Fibroblast of gingiva (primary cell): ENCODE data around the gene GTPBP1.
A peak's percentile ranks its signal among the peaks of the same experiment; 100 is the strongest.

Experiments used
- DNase-seq: peaks from one replicate; pipeline ENCODE4 v3.0.0-alpha.2; 2011; ENCODE audit warnings: low read depth

The GTPBP1 gene

DNA sequence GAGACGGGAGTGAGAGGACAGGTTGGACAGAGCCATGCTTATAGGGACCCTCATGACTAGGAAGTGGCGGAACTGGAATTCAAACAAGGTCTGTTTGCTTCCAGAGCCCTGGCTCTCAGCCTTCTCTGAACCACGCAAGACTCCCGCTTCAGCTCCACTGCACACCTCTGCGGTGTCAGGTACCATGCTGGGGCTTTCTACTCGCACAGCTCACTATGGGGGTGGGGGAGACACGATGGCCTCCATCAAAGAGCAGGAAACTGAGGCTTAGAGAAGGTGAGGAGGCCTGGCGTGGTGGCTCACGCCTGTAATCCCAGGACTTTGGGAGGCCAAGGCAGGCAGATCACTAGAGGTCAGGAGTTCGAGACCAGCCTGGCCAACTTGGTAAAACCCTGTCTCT lies 35.8 kb downstream of the GTPBP1 start:
- DNase-seq: no peak

DNA sequence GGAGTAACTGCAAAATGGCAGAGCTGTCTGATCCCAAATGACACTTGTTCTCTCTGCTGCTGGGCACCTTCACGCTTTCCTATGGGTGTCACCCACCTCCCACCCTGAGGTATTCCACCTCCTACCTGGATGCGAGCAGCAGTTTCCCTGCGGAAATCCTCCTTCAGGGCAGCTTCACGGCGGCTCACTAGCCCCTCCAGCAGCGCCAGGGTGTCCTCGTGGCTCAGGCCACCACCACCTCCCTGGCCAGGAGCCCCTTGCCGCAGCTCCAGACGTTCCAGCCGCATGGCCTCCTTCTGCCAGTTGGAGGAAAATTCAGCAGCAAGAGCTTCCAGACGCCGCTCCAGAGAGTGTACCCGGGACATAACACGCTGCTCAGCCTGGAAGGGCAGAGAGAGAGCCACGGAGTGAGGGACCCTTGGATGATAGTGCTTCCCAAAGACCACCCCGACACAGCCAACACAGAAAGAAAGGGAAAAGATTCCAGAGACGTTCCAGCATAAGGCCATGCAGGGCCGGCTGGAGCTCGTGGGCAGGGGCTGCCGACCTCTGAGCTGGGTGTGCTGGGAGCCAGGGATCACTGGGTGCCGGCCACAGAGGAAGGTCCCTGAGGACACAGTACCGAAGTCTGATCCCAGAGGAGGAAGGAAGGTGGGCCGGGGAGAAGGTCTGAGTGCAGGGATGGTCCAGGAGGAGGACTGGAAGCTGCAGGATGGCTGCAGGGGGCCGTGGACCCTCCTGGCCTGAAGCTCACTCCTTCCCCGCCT lies 36.6 kb downstream of the GTPBP1 start:
- no peak for DNase-seq

DNA sequence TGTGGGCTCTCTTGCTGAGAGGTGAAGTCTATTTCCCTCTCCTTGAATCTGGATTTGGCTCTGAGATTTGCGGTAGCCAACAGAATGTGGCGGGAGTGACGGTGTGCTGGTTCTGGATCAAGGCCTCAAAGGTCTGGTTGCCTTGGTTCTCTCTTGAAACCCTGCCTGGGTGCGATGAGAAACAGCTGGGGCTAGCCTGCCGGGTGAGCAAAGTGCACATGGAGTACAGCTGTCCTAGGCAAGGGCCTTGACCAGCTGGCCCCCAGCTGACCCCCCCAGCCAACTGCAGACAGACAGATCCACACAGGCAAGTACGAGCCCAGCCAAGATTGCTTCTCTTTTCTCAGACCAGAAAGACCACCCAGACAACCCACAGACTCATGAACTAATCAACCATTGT lies 39.2 kb downstream of the GTPBP1 start:
- DNase-seq: peak; percentile 20

DNA sequence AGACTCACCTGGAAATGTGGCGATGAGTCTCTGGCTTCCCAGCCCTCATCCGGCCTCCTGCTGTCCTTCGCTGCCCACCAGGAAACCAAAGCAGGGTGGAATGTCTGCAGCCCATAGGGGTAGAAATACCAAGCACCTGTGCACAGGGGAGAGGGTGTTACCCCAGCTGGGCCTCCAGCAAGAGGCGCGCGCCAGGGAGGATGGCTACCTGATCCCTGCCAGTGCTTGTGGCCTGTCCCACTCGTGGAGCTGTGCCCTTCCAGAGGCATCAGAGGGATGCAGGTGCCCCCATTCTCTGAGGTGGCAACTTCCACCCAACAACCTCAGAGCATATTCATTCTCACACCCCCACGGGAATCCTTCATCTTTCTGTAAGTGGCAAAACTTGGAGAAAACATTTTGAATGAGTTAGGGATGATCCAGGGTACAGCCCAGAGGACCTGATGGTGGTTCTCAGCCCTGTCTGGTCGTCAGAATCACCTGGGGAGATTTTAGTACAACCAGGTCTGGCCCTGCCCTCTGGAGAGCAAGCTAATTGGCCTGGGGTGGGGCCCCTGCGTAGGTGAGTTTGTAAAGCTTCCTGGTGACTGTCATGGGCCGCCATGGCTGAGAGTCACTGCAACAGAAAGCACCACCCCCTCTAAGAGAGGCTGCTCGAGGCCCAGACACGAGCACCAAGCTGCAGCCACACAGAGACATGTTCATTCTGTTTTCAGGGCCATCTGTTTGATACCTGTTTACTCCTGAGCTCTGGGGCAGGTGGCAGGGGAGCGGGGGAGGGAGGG lies 40.1 kb downstream of the GTPBP1 start:
- DNase-seq: no peak

DNA sequence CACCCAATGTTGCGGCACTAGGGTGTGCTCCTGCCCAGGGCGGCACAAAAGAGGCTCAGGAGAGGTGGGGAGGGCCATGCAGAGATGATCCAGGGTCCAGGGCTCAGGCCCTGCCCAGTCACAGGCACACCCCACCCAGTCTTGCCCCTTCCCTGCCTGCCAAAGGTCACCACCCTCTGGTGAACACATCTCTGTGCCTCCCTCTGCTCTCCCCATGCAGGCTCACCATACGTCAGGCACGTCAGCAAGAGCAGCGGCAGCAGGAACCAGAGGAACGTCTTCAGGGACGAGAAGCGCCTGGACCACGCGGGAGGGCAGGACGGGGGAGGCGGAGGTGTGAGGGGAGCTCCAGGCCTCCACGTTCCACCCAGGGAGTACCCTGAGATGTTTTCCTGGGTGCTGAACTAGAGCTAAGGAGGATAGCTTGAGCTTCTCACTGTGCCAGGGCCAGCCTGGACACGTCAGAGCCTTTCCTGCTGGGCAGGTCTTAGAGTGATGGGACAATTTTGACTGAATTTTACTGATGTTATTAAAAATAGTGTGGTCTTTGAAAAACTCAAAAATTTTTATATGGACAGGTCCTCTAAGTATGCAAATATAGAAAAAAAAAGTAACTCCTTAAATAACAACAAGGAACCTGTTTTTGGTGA lies 42.9 kb downstream of the GTPBP1 start:
- DNase-seq: no peak

DNA sequence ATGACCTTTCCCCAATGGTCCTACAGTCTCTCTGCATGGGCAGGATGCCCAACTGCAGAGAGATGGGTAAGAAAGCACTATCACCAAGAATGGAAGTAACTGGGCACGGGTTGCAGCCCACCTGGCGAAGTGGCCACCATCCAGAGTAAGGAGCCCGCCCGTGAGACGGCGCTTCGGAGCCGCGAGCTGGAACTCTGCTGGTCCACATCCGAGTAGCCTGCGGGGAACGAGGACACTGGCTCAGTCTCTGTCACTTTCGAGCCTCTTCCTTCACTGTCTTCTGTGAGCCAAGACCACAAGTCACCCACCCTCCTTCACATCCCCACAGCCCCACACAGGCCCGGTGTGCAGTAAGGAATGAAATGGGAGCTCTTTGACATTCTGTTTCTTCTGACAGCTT lies 44.4 kb downstream of the GTPBP1 start:
- DNase-seq: no peak

DNA sequence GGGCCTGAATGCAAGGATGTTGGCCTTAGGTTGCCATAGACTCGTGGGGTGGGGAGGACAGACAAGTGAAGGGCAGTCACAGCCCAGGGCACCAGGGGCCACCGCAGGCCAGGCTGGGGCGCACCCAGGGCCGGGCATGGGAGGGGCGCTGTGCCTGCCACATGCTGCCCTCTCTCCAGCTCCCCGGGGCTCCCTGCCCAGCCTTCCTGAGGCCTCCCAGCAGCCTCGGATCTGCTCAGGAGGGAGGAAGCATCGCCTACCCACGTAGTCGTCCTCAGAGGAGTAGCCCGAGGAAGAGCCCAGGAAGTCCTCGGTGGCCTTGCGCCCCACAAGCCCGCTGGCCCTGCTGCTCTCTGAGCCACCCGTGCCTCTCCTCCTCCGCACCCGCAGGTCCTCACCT lies 44.9 kb downstream of the GTPBP1 start:
- DNase-seq: no peak

DNA sequence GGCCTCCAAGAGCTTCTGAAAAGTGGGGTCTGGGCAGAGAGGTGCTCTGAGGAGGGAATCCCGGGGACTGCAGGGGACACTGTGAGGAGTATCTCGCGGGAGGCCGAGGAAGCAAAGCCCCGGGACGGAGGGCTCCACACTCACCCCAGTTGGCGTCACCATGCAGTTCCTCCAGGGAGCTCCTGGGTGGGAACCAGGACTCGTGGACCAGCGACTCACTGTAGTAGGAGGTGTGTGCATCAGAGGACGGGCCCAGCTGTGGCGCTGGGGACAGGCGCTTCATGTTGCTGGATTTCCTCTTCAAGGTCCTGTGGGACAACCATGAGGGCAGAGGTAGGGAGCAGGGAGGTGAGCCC lies 45.3 kb downstream of the GTPBP1 start:
- no peak for DNase-seq

DNA sequence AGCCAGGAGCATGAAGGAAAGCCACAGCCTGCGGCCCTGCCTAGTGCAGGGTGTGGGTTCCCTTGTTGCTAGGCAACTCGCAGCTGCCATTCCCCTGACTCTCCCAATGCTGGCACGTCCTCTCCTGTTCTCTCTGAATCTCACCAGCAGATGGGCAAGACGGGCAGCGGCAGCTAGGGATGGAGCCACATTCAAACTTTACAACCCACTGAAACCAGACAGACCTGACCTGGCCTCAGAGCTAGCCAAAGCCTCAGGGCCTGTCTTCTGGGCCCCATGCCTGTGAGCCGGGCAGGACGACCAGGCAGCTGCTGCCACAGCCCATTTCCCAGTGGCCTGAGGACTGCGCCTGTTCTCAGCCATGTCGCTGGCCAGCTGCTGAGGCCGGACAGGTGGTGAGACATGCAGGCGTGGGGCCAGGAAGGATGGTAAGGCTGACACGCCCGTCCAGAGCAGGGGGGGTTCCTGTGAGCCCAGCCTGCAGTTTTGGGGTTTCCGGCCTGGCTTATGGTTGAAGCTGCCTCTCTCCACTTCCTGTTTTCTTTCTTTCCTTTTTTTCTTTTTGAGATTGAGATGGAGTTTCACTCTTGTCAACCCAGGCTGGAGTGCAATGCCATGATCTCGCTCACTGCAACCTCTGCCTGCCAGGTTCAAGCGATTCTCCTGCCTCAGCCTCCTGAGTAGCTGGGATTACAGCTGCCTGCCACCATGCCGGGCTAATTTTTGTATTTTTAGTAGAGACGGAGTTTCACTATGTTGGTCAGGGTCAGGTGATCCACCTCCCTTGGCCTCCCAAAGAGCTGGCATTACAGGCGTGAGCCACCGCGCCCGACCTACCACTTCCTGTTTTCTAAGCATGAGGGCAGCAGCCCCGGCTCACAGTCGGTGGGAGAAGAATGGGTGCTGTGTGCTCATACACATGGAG lies 45.9 kb downstream of the GTPBP1 start:
- DNase-seq: no peak

DNA sequence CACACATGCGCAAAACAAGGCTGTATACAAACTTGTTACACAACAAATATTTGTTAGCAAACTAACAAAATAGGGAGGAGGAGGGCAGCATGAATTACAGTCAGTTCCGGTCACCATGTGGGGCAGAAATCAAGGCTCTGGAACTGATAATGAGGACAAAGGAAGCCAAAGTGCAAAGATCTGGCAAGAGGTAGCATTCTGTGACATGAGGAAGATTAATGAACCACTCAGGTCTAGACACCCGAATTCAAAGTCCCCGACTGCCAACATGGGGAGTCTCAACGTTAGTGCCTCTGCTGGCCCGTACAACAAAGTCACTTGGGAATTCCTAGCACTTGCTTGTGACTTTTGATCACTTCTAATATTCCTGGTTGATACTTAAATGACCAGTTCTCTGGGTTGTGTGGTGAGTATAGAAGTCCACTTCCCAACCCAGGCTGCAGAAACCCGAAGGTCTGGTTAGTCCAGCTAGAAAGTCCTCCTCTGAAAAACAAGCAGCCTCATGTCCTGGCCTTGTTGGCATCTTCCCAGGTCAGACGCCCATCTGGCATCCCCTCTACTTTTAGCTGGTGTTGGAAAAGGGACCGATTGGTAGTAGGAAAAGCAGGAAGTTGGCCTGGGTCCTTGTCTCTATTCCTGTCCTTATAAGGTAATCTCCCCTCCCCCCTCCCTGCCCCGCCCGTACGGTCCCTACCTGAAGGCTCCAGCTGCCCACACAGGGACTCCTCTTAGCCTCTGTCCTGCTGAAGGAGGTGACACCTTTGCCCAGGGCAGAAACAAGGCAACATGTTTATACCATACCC lies 48.4 kb downstream of the GTPBP1 start:
- peak; percentile 64 for DNase-seq

DNA sequence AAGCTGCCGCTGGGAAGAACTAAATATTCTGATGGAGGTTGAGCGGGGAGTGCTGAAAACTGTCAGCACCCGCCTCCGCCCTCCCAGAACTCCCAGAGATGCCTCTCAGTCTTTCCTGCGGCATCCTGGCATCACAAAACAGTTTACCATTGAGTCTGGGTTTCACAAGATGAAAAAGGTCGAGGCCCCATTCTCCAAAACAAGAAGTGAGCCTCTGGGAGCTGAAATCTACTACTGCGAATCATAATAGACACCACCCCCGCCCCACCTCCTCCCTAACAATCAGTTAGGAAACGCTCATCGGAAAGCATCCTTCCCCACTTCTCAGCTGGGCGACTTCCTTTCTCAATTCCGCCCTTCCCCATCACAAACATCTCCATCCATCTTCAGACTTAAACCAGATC lies 49.0 kb downstream of the GTPBP1 start:
- peak; percentile 55 for DNase-seq

DNA sequence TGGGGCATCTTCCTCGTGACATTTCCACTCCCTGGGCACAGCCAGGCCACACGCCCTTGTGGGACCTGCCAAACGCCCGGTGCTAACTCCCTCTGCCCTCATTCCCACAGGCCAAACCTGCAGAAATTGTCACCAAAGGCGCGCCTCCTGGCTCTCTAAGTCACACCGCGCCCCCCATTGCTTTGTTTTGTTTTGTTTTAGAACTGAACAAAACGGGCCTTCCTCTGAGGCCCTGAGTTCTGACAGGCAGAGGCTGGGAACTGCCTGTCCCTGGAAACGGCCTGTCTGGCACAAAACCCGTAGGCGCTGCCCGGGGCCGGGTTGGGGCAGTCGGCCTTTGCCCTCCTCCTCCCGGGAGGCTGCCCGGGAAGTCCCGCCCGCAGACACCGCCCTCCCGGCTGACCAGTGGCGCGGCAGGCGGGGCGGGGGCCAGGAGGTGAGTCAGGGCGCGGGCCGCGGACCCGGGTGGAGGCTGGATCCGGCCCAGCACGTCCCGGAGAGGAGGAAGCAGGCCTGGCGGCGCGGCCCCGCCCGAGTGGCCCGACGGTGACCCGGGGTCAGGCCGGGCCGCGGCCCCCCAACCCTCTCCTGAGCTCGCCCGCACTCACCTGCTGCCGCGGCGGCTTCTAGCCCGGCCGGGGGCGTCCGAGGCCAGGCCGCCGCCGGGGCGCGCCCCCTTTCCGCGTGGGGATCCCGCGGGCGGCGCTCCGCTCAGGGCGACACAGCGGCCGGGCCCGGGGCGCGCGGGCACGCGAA lies 49.6 kb downstream of the GTPBP1 start:
- peak; percentile 91 for DNase-seq

DNA sequence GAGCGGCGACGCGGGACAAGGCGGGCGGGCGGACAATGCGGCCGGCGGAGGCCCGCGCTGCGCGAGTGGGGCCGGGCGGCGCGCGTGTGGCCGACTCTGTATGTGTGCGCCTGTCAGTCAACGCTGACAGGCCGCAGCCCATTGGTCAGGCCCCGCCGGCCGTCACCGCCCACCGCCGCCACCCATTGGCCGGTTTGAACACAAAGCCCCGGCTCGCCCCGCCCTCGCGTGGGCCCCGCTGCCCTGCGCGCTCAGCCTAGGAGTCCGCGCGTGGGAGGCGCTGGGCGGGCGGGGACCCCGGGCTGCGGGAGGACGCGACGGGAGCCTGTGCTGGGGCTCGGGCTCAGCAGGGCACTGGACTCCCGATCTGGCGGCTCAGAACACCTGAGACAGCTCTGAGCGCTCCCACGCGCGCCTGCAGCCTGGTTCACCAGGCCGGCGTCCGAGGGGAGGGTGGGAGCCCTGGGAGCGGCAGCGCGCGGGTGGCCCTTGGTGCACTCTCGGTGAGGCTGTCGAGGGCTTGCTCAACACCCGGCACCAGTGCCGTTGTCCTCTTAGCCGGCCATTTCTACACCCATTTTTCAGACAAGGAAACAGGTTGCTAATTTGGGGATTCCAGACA lies 50.3 kb downstream of the GTPBP1 start, which contains the start of gene SUN2:
SUN2 (minus strand) TSS at position 88 of the 622 bp plus-strand sequence. CDS start 3,370 bp downstream, outside the sequence.
- DNase-seq: peak; percentile 88

DNA sequence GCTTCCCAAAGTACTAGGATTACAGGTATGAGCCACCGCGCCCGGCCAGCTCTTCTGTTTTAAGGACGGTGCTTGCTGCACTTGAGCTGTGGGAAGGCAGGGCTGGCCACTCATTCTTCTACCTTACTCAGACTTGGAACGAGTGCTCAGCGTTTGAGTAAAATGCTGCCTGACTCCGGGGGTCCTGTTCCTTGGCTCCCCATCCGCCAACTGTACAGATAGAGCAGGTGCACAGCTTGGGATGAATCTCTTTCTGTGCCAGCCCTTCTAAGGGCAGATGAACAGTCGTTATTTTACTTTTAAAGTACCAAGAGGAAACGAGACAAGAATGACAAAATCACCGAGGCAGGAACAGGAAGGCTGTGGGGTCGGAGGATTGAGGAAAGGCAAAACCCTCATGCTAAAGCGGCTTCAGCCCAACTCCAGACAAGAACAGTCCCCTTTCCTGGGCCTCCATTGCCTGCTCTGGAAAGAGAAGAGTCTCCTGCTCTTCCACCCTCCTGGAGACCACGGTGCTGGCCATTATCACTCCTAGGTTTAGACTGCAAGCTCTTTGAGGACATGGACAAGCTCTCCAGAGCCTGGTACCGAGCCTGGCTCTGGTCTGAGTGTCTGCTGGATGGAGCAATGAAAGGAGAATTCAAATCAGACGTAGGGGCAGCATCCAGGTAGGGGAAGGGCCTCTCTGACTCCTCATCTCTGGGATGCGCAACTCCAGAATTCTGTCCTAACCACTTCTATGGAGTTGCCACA lies 51.1 kb downstream of the GTPBP1 start:
- no peak for DNase-seq

DNA sequence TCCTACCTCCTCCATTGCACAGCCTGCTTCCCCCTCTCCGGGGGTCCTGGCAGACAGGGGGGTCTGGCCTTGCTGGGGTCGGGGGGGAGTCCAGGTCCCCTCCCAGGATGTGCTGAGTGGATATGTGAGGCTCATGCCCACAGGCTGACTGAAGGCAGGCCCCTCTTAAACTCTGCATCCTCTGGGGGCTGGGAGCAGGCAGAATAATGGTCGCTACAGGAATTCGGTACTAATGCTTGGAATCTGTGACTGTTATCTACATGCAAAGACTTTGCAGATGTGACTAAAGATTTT lies 51.7 kb downstream of the GTPBP1 start:
- DNase-seq: no peak

DNA sequence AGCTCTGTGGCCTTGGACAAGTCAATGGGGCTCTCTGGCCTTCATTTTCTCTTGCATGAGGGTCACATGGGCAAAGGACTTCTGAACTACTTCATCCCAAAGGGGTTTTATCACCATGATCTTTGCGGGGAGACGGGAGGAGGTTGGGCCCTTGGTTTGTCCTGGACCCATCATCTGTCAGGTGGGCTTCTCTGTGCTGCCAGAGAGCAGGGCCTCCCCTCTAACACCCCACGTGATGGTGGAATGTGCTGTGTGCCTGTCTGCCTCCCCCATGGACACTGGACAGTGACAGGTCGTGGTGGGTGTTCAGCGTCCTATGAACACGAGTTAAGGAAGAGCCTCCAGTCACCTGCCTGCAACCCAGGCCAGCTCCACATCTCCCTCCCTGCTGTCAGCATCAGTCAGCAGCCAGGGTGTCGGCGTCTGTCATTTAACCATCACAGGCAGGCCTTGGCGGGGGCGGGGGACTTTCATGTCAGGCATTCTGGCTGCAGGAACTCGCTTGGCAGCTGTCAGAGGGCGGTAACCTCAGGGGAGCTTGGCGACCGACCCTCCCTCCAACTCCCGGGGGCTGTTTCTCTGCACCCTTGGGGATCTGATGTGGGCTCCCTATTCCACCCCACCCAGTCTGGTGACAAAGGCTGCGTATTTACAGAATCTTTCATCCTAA lies 52.7 kb downstream of the GTPBP1 start:
- no peak for DNase-seq

DNA sequence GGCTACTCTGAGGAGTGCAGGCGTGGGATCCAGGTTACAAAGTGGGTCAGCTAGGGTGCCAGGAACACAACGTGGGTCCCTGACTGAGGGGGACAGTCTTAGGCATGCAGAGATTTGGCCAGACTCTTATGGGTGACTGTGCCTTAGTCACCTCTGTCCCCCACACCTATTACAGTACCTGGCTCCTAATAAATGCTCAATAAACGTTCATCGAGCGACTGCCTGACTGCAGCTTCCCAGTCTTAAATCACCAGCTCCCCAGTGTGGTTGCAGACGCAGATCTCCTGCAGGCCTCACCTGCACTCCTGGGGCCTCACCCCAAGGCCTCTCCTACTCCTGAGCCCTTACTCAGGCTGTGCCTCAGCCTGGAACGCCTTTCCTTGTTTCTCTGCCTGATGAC lies 53.3 kb downstream of the GTPBP1 start:
- DNase-seq: no peak

DNA sequence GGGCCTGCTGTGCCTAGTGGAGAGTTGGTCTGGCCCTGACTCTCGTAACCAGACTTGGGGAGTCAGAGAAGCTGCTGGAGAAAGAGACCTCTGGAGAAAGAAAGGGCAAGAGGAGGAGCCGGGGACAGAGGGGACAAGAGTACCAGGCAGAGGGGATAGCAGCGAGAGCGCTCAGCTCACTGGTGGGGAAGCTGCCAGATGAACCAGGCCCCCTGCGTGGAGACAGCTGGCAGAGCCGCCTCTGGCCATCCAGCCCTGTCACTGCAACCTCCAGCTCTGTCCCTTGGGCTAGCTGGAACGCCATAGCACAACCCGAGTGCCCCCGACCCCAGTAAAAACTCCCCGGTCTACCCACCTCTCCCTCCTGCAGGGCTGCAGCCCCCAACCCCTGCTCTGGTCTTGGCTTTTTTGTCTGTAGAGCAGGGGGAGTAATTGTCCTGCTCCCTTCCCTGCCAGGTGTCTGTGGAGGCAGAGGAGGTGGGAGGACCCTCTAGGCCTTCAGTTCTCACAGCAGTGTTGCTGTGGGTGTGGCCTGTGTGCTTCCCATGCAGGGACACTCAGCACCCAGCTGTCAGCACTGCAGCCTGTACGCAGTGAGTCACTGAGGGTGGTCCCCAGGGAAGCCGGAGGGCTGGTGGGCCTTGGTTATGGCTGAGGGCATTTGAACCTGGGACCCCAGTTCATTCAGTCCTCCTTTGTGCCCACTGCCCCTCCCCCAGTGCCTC lies 54.9 kb downstream of the GTPBP1 start:
- DNase-seq: no peak
